WTC11 (cell line): ENCODE results near the gene SOX15. TPM values are rescaled to one million over a fixed set of nuclear protein-coding genes. Genes with fewer than 3 reads are reported as not detected.
A peak's percentile ranks its signal among the peaks of the same experiment; 100 is the strongest.

Experiments used
- ATAC-seq: fragments of 200-7000 bp; cut with Tn5 transposase; 2 replicates; pipeline ENCODE4 v1.10.0; 2021; ENCODE audit warnings: mild to moderate bottlenecking, moderate library complexity
- CTCF ChIA-PET: fragments of 300-600 bp; sonication (Branson Sonifier 250); formaldehyde crosslinking; loops from one replicate; lab custom pipeline; 2021; ENCODE audit warnings: antibody characterized with exemption; lab: Charles Lee
- POLR2A ChIA-PET: fragments of 350-600 bp; sonication (Branson Sonifier 250); formaldehyde crosslinking; loops from one replicate; lab custom pipeline; 2021; ENCODE audit warnings: antibody characterized with exemption; lab: Charles Lee
- DNase-seq: peaks from one replicate; pipeline ENCODE4 v3.0.0; 2021; ENCODE audit warnings: low spot score
- H3K27ac Mint-ChIP-seq: 2 replicates; pipeline ENCODE4 v1.8.0; 2021; ENCODE audit warnings: mixed read lengths
- H3K27me3 Mint-ChIP-seq: 2 replicates; pipeline ENCODE4 v1.8.0; 2021; ENCODE audit warnings: low read depth, mild to moderate bottlenecking, moderate library complexity, mixed read lengths
- H3K36me3 Mint-ChIP-seq: 2 replicates; pipeline ENCODE4 v1.8.0; 2021; ENCODE audit warnings: mixed read lengths
- H3K4me1 Mint-ChIP-seq: 2 replicates; pipeline ENCODE4 v1.8.0; 2022; ENCODE audit warnings: mixed read lengths
- H3K4me3 Mint-ChIP-seq: 2 replicates; pipeline ENCODE4 v1.8.0; 2021; ENCODE audit warnings: mild to moderate bottlenecking, moderate library complexity, mixed read lengths
- H3K9me3 Mint-ChIP-seq: 2 replicates; pipeline ENCODE4 v1.8.0; 2021; ENCODE audit warnings: mixed read lengths
- ARID4B ChIP-seq: sonication (generic); formaldehyde crosslinking; IDR thresholded peaks from 2 replicates; pipeline ENCODE4 v1.8.0; 2023; ENCODE audit warnings: missing genetic modification reagents, mild to moderate bottlenecking, borderline replicate concordance
- ATF6 ChIP-seq: sonication (generic); formaldehyde crosslinking; IDR thresholded peaks from 2 replicates; pipeline ENCODE4 v1.8.1; 2023; ENCODE audit warnings: mild to moderate bottlenecking, missing genetic modification reagents
- CBFB ChIP-seq: sonication (generic); formaldehyde crosslinking; IDR thresholded peaks from 2 replicates; pipeline ENCODE4 v1.8.1; 2022; ENCODE audit warnings: mild to moderate bottlenecking, low read depth, missing genetic modification reagents
- CTCF ChIP-seq: fragments of 200-600 bp; IDR thresholded peaks from 2 replicates; pipeline ENCODE4 v1.8.0; 2022; ENCODE audit warnings: antibody characterized with exemption
- E2F1 ChIP-seq: sonication (generic); formaldehyde crosslinking; IDR thresholded peaks from 2 replicates; pipeline ENCODE4 v1.8.0; 2022; ENCODE audit warnings: mild to moderate bottlenecking, missing genetic modification reagents
- ESRRA ChIP-seq: sonication (generic); formaldehyde crosslinking; IDR thresholded peaks from 2 replicates; pipeline ENCODE4 v1.8.1; 2022; ENCODE audit warnings: mild to moderate bottlenecking, missing genetic modification reagents, borderline replicate concordance
- MLX ChIP-seq: sonication (generic); formaldehyde crosslinking; IDR thresholded peaks from 2 replicates; pipeline ENCODE4 v1.8.1; 2023; ENCODE audit warnings: mild to moderate bottlenecking, missing genetic modification reagents, moderate library complexity
- MYBL2 ChIP-seq: sonication (generic); formaldehyde crosslinking; IDR thresholded peaks from 2 replicates; pipeline ENCODE4 v1.8.1; 2023; ENCODE audit warnings: mild to moderate bottlenecking, moderate library complexity, missing genetic modification reagents
- NFYB ChIP-seq: sonication (generic); formaldehyde crosslinking; conservative IDR thresholded peaks from 2 replicates; pipeline ENCODE4 v1.8.0; 2022; ENCODE audit warnings: low read depth, missing genetic modification reagents
- PRRX2 ChIP-seq: fragments of 250-450 bp; sonication (Bioruptor Pico); IDR thresholded peaks from 2 replicates; pipeline ENCODE4 v1.8.0; 2021; ENCODE audit warnings: mild to moderate bottlenecking
- RORB ChIP-seq: fragments of 250-450 bp; sonication (Bioruptor Pico); IDR thresholded peaks from 2 replicates; pipeline ENCODE4 v1.9.0; 2021; ENCODE audit warnings: mild to moderate bottlenecking
- SP1 ChIP-seq: sonication (generic); formaldehyde crosslinking; conservative IDR thresholded peaks from 2 replicates; pipeline ENCODE4 v1.8.1; 2022; ENCODE audit warnings: missing genetic modification reagents
- TEAD4 ChIP-seq: sonication (generic); formaldehyde crosslinking; IDR thresholded peaks from 2 replicates; pipeline ENCODE4 v1.8.0; 2022; ENCODE audit warnings: mild to moderate bottlenecking, missing genetic modification reagents
- ZBTB21 ChIP-seq: sonication (generic); formaldehyde crosslinking; IDR thresholded peaks from 2 replicates; pipeline ENCODE4 v1.8.1; 2023; ENCODE audit warnings: mild to moderate bottlenecking, missing genetic modification reagents, borderline replicate concordance
- ZBTB43 ChIP-seq: sonication (generic); formaldehyde crosslinking; IDR thresholded peaks from 2 replicates; pipeline ENCODE4 v1.8.1; 2023; ENCODE audit warnings: mild to moderate bottlenecking, missing genetic modification reagents
- ZNF121 ChIP-seq: sonication (generic); formaldehyde crosslinking; IDR thresholded peaks from 2 replicates; pipeline ENCODE4 v1.8.0; 2023; ENCODE audit warnings: missing genetic modification reagents
- ZNF138 ChIP-seq: sonication (generic); formaldehyde crosslinking; conservative IDR thresholded peaks from 2 replicates; pipeline ENCODE4 v1.8.1; 2022; ENCODE audit warnings: mild to moderate bottlenecking, moderate library complexity, missing genetic modification reagents
- ZNF317 ChIP-seq: sonication (generic); formaldehyde crosslinking; IDR thresholded peaks from 2 replicates; pipeline ENCODE4 v1.8.1; 2023; ENCODE audit warnings: low read depth, mild to moderate bottlenecking, moderate library complexity, missing genetic modification reagents, borderline replicate concordance
- ZNF512 ChIP-seq: sonication (generic); formaldehyde crosslinking; IDR thresholded peaks from 2 replicates; pipeline ENCODE4 v1.8.1; 2022; ENCODE audit warnings: missing genetic modification reagents, borderline replicate concordance
- ZSCAN18 ChIP-seq: fragments of 250-450 bp; sonication (Bioruptor Pico); IDR thresholded peaks from 2 replicates; pipeline ENCODE4 v2.1.2; 2022; ENCODE audit warnings: mild to moderate bottlenecking, moderate library complexity
- total RNA-seq: library from RNA; stranded (reverse); gene quantifications from 3 replicates; pipeline ENCODE4 v1.2.3, GENCODE V29; 2021

SOX15 gene
- total RNA-seq, 1 experiment from 2014 or later: 19.9 TPM

GRCh38 chr17:7575481-7575883 lies 14.4 kb downstream of the SOX15 start:
- H3K9me3 Mint-ChIP-seq: no peaks in the 10 kb centered on the region
- CTCF ChIA-PET: interaction anchor here (1.6 kb wide), 1 partner anchor 12 kb away, joined by 4 read pairs; no protein-coding TSS in a partner anchor
- H3K27ac Mint-ChIP-seq: peak overlapping the region; percentile 92
- POLR2A ChIA-PET: interaction anchor here (0.7 to 1.3 kb wide), 3 partner anchors 9 to 15 kb away, joined by 3 read pairs; partner anchors contain the start of gene SOX15
- no peaks in the 10 kb centered on the region for H3K27me3 Mint-ChIP-seq
- DNase-seq: no peak
- peak overlapping the region; percentile 93 for H3K4me3 Mint-ChIP-seq
- TF ChIP-seq ARID4B (CRISPR knock-in tag) (no peak), ZSCAN18 (no peak), MLX (CRISPR knock-in tag) (no peak), E2F1 (CRISPR knock-in tag) (no peak), MYBL2 (CRISPR knock-in tag) (no peak), CBFB (CRISPR knock-in tag) (no peak), ZNF121 (no peak), ESRRA (CRISPR knock-in tag) (no peak), CTCF (no peak), PRRX2 (CRISPR knock-in tag) (no peak; the same call in 1 of the 2 replicates), ZNF138 (CRISPR knock-in tag) (no peak), RORB (no peak), ZNF317 (CRISPR knock-in tag) (no peak), ZNF512 (CRISPR knock-in tag) (no peak), TEAD4 (CRISPR knock-in tag) (no peak), NFYB (CRISPR knock-in tag) (no peak), ATF6 (no peak), ZBTB43 (no peak), ZBTB21 (CRISPR knock-in tag) (no peak), SP1 (CRISPR knock-in tag) (no peak)
- H3K36me3 Mint-ChIP-seq: peaks cover 67% of the 10 kb centered on the region
- H3K4me1 Mint-ChIP-seq: peaks cover 59% of the 10 kb centered on the region
- no peak for ATAC-seq
